DND-41 (cell line): ENCODE results near the gene ZIC2.

Experiments used
- ATAC-seq: fragments of 200-7000 bp; cut with Tn5 transposase; 3 replicates; pipeline ENCODE4 v1.9.1; 2021; ENCODE audit warnings: low read depth; ENCODE audit not compliant: insufficient read depth
- DNase-seq: peaks from one replicate; pipeline ENCODE4 v3.0.0-alpha.2; 2020
- H2AFZ ChIP-seq: 2 replicates; pipeline ENCODE4 v1.6.0; 2012; ENCODE audit warnings: low read depth, low read length
- H3K27ac ChIP-seq: 2 replicates; pipeline ENCODE4 v1.5.1; 2012; ENCODE audit warnings: low read length, inconsistent platforms
- H3K27me3 ChIP-seq: fragments of 200-600 bp; sonication (generic); 2 replicates; pipeline ENCODE4 v1.6.0; 2012; ENCODE audit warnings: low read length, mild to moderate bottlenecking, inconsistent platforms; ENCODE audit not compliant: insufficient read depth, poor library complexity
- H3K36me3 ChIP-seq: 2 replicates; pipeline ENCODE4 v1.5.1; 2012; ENCODE audit warnings: low read length, inconsistent platforms; ENCODE audit not compliant: insufficient read depth
- H3K4me1 ChIP-seq: 2 replicates; pipeline ENCODE4 v1.5.1; 2012; ENCODE audit warnings: mild to moderate bottlenecking, low read length; ENCODE audit not compliant: insufficient read depth
- H3K4me2 ChIP-seq: 2 replicates; pipeline ENCODE4 v1.6.0; 2012; ENCODE audit warnings: mild to moderate bottlenecking, moderate library complexity, low read length, inconsistent platforms; ENCODE audit not compliant: insufficient read depth
- H3K4me3 ChIP-seq, 2 experiments: fragments of 200-600 bp in 1 of 2; shearing (Covaris generic) in 1 of 2; 2 replicates each; pipeline ENCODE4 v1.5.1; 2012 to 2016; ENCODE audit warnings: inconsistent platforms in 2 of 2, low read length in 2 of 2, mild to moderate bottlenecking in 2 of 2, low read depth in 1 of 2, moderate library complexity in 1 of 2
- H3K79me2 ChIP-seq: 2 replicates; pipeline ENCODE4 v1.6.0; 2012; ENCODE audit warnings: low read length, inconsistent platforms; ENCODE audit not compliant: insufficient read depth
- H3K9ac ChIP-seq: 2 replicates; pipeline ENCODE4 v1.6.0; 2012; ENCODE audit warnings: low read depth, mild to moderate bottlenecking, inconsistent platforms, low read length, moderate library complexity
- H3K9me3 ChIP-seq: 2 replicates; pipeline ENCODE4 v1.5.1; 2012; ENCODE audit warnings: low read length, moderate library complexity, mild to moderate bottlenecking, inconsistent platforms; ENCODE audit not compliant: insufficient read depth, severe bottlenecking
- H4K20me1 ChIP-seq: 2 replicates; pipeline ENCODE4 v1.6.0; 2012; ENCODE audit warnings: low read length; ENCODE audit not compliant: insufficient read depth
- CTCF ChIP-seq: IDR thresholded peaks from 2 replicates; pipeline ENCODE4 v1.5.1; 2012; ENCODE audit warnings: borderline replicate concordance, low read length, moderate library complexity, mild to moderate bottlenecking; ENCODE audit not compliant: poor library complexity, severe bottlenecking; ENCODE audit errors: extremely low read depth
- EZH2 ChIP-seq: IDR thresholded peaks from 3 replicates; pipeline ENCODE4 v1.6.1; 2012; ENCODE audit warnings: borderline replicate concordance, low read depth, mild to moderate bottlenecking, moderate library complexity, low read length, inconsistent platforms; ENCODE audit not compliant: severe bottlenecking

Gene ZIC2

GRCh38 chr13:99968521-99969452 lies 12.8 kb upstream of the ZIC2 start:
- H3K79me2 ChIP-seq: no peaks in the 10 kb centered on the region
- no peak overlapping the region for H2AFZ ChIP-seq
- H3K9ac ChIP-seq: peak overlapping the region; percentile 68
- H3K27ac ChIP-seq: no peak overlapping the region
- ATAC-seq: no peak
- H3K9me3 ChIP-seq: no peaks in the 10 kb centered on the region
- H3K4me1 ChIP-seq: peaks cover 12% of the 10 kb centered on the region
- peak overlapping the region; percentile 78 for H3K4me2 ChIP-seq
- no peaks in the 10 kb centered on the region for H3K27me3 ChIP-seq
- no peaks in the 10 kb centered on the region for H4K20me1 ChIP-seq
- peaks cover 4% of the 10 kb centered on the region; the same call in 1 of the 2 replicates for H3K36me3 ChIP-seq
- peak overlapping the region in 1 of 2 experiments; percentile 82; a peak in 2 of 4 replicates for H3K4me3 ChIP-seq
- TF ChIP-seq CTCF: no peak
- TF ChIP-seq EZH2: no peak
- DNase-seq: no peak

GRCh38 chr13:99969453-99969918 lies 12.1 kb upstream of the ZIC2 start:
- Histone ChIP-seq H3K79me2 (no peaks in the 10 kb centered on the region), H3K36me3 (peaks cover 4% of the 10 kb centered on the region; the same call in 1 of the 2 replicates), H2AFZ (0 out of 2 replicates have a peak overlapping the region, but pooled peaks have one; percentile 44), H3K27ac (peak overlapping the region; percentile 85), H3K4me3 (peak overlapping the region; percentile 30 to 82; a peak in 3 of 4 replicates), H3K9me3 (no peaks in the 10 kb centered on the region), H3K4me1 (peaks cover 12% of the 10 kb centered on the region), H4K20me1 (no peaks in the 10 kb centered on the region), H3K9ac (peak overlapping the region; percentile 68), H3K27me3 (no peaks in the 10 kb centered on the region), H3K4me2 (peak overlapping the region; percentile 78)
- TF ChIP-seq CTCF: no peak
- TF ChIP-seq EZH2: no peak
- DNase-seq (no peak), ATAC-seq (peak; percentile 31)

GRCh38 chr13:99969919-99970650 lies 11.5 kb upstream of the ZIC2 start:
- H3K79me2 ChIP-seq: no peaks in the 10 kb centered on the region
- peak overlapping the region; percentile 78 for H3K4me2 ChIP-seq
- peak overlapping the region; percentile 85 for H3K27ac ChIP-seq
- H3K27me3 ChIP-seq: no peaks in the 10 kb centered on the region
- TF ChIP-seq EZH2 (no peak), CTCF (no peak)
- H4K20me1 ChIP-seq: no peaks in the 10 kb centered on the region
- peaks cover 4% of the 10 kb centered on the region; the same call in 1 of the 2 replicates for H3K36me3 ChIP-seq
- peak overlapping the region; percentile 68 for H3K9ac ChIP-seq
- ATAC-seq (peak; percentile 80), DNase-seq (peak; percentile 72)
- peak overlapping the region; percentile 30 to 82; a peak in 3 of 4 replicates for H3K4me3 ChIP-seq
- H3K4me1 ChIP-seq: peaks cover 12% of the 10 kb centered on the region
- peak overlapping the region; percentile 89 for H2AFZ ChIP-seq
- no peaks in the 10 kb centered on the region for H3K9me3 ChIP-seq
